GM23338 (cell line): ENCODE data around the gene CAST. TPM values are rescaled to one million over a fixed set of nuclear protein-coding genes. Genes with fewer than 3 reads are reported as not detected.

ENCODE experiments used
- ATAC-seq: fragments of 200-7000 bp; cut with Tn5 transposase; 3 replicates; pipeline ENCODE4 v1.9.1; 2020
- DNase-seq: peaks from one replicate; pipeline ENCODE4 v3.0.0-alpha.2; 2015; ENCODE audit warnings: low spot score
- H2AFZ ChIP-seq: fragments of 200-600 bp; sonication (generic); 2 replicates; pipeline ENCODE4 v1.8.0; 2016; ENCODE audit warnings: antibody characterized with exemption, mild to moderate bottlenecking, moderate library complexity
- H3F3A ChIP-seq: fragments of 200-600 bp; sonication (generic); replicated peaks from 2 replicates; pipeline ENCODE4 v1.8.0; 2017; ENCODE audit warnings: antibody characterized with exemption, mixed run types, low read depth
- H3K27ac ChIP-seq: fragments of 200-600 bp; sonication (generic); 2 replicates; pipeline ENCODE4 v1.6.1; 2016; ENCODE audit warnings: low read depth
- H3K27me3 ChIP-seq: fragments of 200-600 bp; sonication (generic); 2 replicates; pipeline ENCODE4 v1.8.0; 2016; ENCODE audit warnings: mild to moderate bottlenecking, mixed run types, moderate library complexity; ENCODE audit not compliant: insufficient read depth
- H3K36me3 ChIP-seq: fragments of 200-600 bp; sonication (generic); 2 replicates; pipeline ENCODE4 v1.8.0; 2016; ENCODE audit warnings: mild to moderate bottlenecking; ENCODE audit not compliant: insufficient read depth
- H3K4me1 ChIP-seq: fragments of 200-600 bp; sonication (generic); 2 replicates; pipeline ENCODE4 v1.8.0; 2016; ENCODE audit warnings: mild to moderate bottlenecking, moderate library complexity; ENCODE audit not compliant: insufficient read depth
- H3K4me2 ChIP-seq: fragments of 200-600 bp; sonication (generic); 2 replicates; pipeline ENCODE4 v1.7.1; 2017; ENCODE audit warnings: mixed run types
- H3K4me3 ChIP-seq: fragments of 200-600 bp; sonication (generic); 2 replicates; pipeline ENCODE4 v1.6.1; 2016; ENCODE audit warnings: mixed run types
- H3K79me2 ChIP-seq: fragments of 200-600 bp; sonication (generic); replicated peaks from 2 replicates; pipeline ENCODE4 v1.8.0; 2017; ENCODE audit warnings: mild to moderate bottlenecking; ENCODE audit not compliant: insufficient read depth
- H3K9me2 ChIP-seq: fragments of 200-600 bp; sonication (generic); 2 replicates; pipeline ENCODE4 v1.8.0; 2017; ENCODE audit not compliant: insufficient read depth
- H4K20me1 ChIP-seq: fragments of 200-600 bp; sonication (generic); replicated peaks from 2 replicates; pipeline ENCODE4 v1.8.0; 2017; ENCODE audit warnings: mild to moderate bottlenecking; ENCODE audit not compliant: insufficient read depth
- H3K27ac Mint-ChIP-seq: 2 replicates; pipeline ENCODE4 v1.8.0; 2020; ENCODE audit warnings: inconsistent platforms, mild to moderate bottlenecking, moderate library complexity, mixed read lengths
- H3K27me3 Mint-ChIP-seq: 3 replicates; pipeline ENCODE4 v1.8.0; 2022; ENCODE audit warnings: low read depth, mild to moderate bottlenecking, moderate library complexity, mixed read lengths, inconsistent platforms; ENCODE audit not compliant: insufficient read depth, poor library complexity
- H3K36me3 Mint-ChIP-seq: 3 replicates; pipeline ENCODE4 v1.8.0; 2021; ENCODE audit warnings: low read depth, mild to moderate bottlenecking, inconsistent platforms, moderate library complexity, mixed read lengths
- H3K4me1 Mint-ChIP-seq: 3 replicates; pipeline ENCODE4 v1.8.0; 2020; ENCODE audit warnings: mild to moderate bottlenecking, inconsistent platforms, mixed read lengths
- H3K4me3 Mint-ChIP-seq: 3 replicates; pipeline ENCODE4 v1.8.0; 2021; ENCODE audit warnings: moderate library complexity, mild to moderate bottlenecking, inconsistent platforms, mixed read lengths
- H3K9me3 Mint-ChIP-seq: 3 replicates; pipeline ENCODE4 v1.8.0; 2020; ENCODE audit warnings: moderate library complexity, mild to moderate bottlenecking, inconsistent platforms, mixed read lengths
- CREB1 ChIP-seq: fragments of 250-450 bp; sonication (Bioruptor Pico); IDR thresholded peaks from 2 replicates; pipeline ENCODE4 v1.5.0; 2020; ENCODE audit warnings: low read depth, mild to moderate bottlenecking, moderate library complexity
- EZH2 ChIP-seq: fragments of 200-600 bp; sonication (generic); IDR thresholded peaks from one replicate; pipeline ENCODE4 v1.8.0; 2017; ENCODE audit warnings: antibody characterized with exemption, mild to moderate bottlenecking, low read depth; ENCODE audit not compliant: unreplicated experiment
- EZH2phosphoT487 ChIP-seq: fragments of 200-600 bp; sonication (generic); IDR thresholded peaks from one replicate; pipeline ENCODE4 v1.8.1; 2018; ENCODE audit warnings: antibody characterized with exemption; ENCODE audit not compliant: unreplicated experiment
- JUNB ChIP-seq: IDR thresholded peaks from one replicate; pipeline ENCODE4 v1.6.1; 2016; ENCODE audit warnings: antibody characterized with exemption; ENCODE audit not compliant: unreplicated experiment
- NANOG ChIP-seq: IDR thresholded peaks from 2 replicates; pipeline ENCODE4 v1.6.1; 2016; ENCODE audit warnings: antibody characterized with exemption, borderline replicate concordance
- POLR2AphosphoS5 ChIP-seq: IDR thresholded peaks from 2 replicates; pipeline ENCODE4 v1.6.1; 2016; ENCODE audit warnings: antibody characterized with exemption, low read depth
- STAT1 ChIP-seq: IDR thresholded peaks from one replicate; pipeline ENCODE4 v1.6.1; 2016; ENCODE audit warnings: antibody characterized with exemption; ENCODE audit not compliant: unreplicated experiment
- ZNF114 ChIP-seq: fragments of 250-450 bp; sonication (Bioruptor Pico); IDR thresholded peaks from 2 replicates; pipeline ENCODE4 v1.5.0; 2020; ENCODE audit warnings: mild to moderate bottlenecking, moderate library complexity
- polyA plus RNA-seq: library from polyadenylated mRNA; unstranded; fragments of >200 nt; fragmentation: Nextera tagmentation; extraction: Ambion mirVana; gene quantifications from 2 replicates; pipeline ENCODE4 v1.2.1, GENCODE V29; 2016
- total RNA-seq: library from RNA; depleted of rRNA; stranded (reverse); fragments of >200 nt; shearing (Covaris generic); gene quantifications from 2 replicates; pipeline ENCODE4 v1.2.3, GENCODE V29; 2014
- TF ChIP-seq, protein P1 (sequence below), 2 experiments: fragments of 200-600 bp in 1 of 2; sonication (generic) in 1 of 2; conservative IDR thresholded peaks; 2 replicates each; pipeline versions ENCODE4 v1.5.1 to v1.6.1; 2016 to 2017; ENCODE audit warnings: antibody characterized with exemption in 2 of 2, low read depth in 2 of 2, mild to moderate bottlenecking in 2 of 2, moderate library complexity in 1 of 2
- TF ChIP-seq, protein P2 (sequence below): IDR thresholded peaks from one replicate; pipeline ENCODE4 v1.6.1; 2018; ENCODE audit warnings: antibody characterized with exemption; ENCODE audit not compliant: unreplicated experiment
- TF ChIP-seq, protein P3 (sequence below): IDR thresholded peaks from 2 replicates; pipeline ENCODE4 v1.6.1; 2016; ENCODE audit warnings: antibody characterized with exemption

CAST gene
- total and polyA plus RNA-seq, 2 experiments from 2014 or later = 37.9 to 57.7 TPM

GRCh38 chr5:96642281-96642640, 19.9 kb upstream of the CAST start (continued):
- TF ChIP-seq, protein P1, sequence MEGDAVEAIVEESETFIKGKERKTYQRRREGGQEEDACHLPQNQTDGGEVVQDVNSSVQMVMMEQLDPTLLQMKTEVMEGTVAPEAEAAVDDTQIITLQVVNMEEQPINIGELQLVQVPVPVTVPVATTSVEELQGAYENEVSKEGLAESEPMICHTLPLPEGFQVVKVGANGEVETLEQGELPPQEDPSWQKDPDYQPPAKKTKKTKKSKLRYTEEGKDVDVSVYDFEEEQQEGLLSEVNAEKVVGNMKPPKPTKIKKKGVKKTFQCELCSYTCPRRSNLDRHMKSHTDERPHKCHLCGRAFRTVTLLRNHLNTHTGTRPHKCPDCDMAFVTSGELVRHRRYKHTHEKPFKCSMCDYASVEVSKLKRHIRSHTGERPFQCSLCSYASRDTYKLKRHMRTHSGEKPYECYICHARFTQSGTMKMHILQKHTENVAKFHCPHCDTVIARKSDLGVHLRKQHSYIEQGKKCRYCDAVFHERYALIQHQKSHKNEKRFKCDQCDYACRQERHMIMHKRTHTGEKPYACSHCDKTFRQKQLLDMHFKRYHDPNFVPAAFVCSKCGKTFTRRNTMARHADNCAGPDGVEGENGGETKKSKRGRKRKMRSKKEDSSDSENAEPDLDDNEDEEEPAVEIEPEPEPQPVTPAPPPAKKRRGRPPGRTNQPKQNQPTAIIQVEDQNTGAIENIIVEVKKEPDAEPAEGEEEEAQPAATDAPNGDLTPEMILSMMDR (conservative IDR thresholded peaks at IDR 0.05; ENCODE audit: low read depth in 2 of 2) = no peak
- TF ChIP-seq, protein P2, sequence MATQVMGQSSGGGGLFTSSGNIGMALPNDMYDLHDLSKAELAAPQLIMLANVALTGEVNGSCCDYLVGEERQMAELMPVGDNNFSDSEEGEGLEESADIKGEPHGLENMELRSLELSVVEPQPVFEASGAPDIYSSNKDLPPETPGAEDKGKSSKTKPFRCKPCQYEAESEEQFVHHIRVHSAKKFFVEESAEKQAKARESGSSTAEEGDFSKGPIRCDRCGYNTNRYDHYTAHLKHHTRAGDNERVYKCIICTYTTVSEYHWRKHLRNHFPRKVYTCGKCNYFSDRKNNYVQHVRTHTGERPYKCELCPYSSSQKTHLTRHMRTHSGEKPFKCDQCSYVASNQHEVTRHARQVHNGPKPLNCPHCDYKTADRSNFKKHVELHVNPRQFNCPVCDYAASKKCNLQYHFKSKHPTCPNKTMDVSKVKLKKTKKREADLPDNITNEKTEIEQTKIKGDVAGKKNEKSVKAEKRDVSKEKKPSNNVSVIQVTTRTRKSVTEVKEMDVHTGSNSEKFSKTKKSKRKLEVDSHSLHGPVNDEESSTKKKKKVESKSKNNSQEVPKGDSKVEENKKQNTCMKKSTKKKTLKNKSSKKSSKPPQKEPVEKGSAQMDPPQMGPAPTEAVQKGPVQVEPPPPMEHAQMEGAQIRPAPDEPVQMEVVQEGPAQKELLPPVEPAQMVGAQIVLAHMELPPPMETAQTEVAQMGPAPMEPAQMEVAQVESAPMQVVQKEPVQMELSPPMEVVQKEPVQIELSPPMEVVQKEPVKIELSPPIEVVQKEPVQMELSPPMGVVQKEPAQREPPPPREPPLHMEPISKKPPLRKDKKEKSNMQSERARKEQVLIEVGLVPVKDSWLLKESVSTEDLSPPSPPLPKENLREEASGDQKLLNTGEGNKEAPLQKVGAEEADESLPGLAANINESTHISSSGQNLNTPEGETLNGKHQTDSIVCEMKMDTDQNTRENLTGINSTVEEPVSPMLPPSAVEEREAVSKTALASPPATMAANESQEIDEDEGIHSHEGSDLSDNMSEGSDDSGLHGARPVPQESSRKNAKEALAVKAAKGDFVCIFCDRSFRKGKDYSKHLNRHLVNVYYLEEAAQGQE = no peak

DNA sequence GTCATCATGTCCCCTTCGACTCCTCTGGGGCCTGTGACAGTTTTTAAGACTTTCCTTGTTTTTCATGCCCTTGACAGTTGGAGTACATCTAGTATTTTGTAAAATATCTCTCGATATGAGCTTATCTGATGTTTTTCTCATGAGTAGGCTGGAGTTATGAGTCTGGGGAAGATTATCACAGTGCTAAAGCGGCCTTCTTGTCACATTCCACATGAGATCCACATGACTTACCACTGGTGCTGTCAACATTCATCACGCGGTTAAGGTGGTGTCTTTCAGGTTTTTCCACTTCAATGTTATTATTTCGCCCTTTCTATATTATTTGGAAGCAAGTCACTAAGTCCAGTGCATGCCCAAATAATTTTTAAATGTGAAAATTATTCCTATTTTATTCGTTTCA, 17.1 kb upstream of the CAST start:
- Histone ChIP-seq H3K36me3 (no peaks in the 10 kb centered on the region), H3K9me2 (no peaks in the 10 kb centered on the region), H4K20me1 (no peaks in the 10 kb centered on the region), H3K79me2 (no peaks in the 10 kb centered on the region), H3K4me3 (no peak overlapping the region), H3K4me1 (no peaks in the 10 kb centered on the region), H3F3A (no peaks in the 10 kb centered on the region), H3K27ac (no peak overlapping the region), H3K4me2 (no peak overlapping the region), H3K27me3 (no peaks in the 10 kb centered on the region), H2AFZ (no peak overlapping the region)
- DNase-seq (no peak), ATAC-seq (no peak)
- Mint-ChIP-seq H3K4me1 (no peaks in the 10 kb centered on the region), H3K27me3 (peaks cover 2% of the 10 kb centered on the region), H3K9me3 (no peaks in the 10 kb centered on the region), H3K4me3 (no peak overlapping the region), H3K36me3 (no peaks in the 10 kb centered on the region), H3K27ac (no peak overlapping the region)
- no peak for TF ChIP-seq STAT1

DNA sequence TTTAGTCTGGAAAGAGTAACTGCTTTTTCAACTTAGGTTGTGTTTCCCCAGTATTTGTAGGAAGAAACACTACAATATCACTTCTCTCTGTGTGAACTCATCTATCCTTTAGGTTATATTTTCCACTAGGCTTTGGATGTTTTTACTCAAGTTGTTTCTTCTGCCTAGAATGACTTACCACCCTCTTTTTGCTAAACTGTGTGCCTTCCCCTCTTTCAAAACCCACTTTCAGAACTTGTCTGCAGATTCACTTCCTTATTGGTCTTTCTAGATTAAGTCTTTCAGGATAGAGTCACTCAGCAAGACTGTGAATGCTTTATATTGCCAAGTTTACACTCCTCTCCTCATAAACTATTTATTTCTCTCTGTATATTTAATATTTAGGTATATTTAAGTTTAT, 14.2 kb upstream of the CAST start:
- Histone ChIP-seq H2AFZ (no peak overlapping the region), H3K4me3 (no peak overlapping the region), H4K20me1 (no peaks in the 10 kb centered on the region), H3K4me1 (peaks cover 3% of the 10 kb centered on the region; the same call in 1 of the 2 replicates), H3K36me3 (no peaks in the 10 kb centered on the region), H3K4me2 (no peak overlapping the region), H3K79me2 (no peaks in the 10 kb centered on the region), H3F3A (no peaks in the 10 kb centered on the region), H3K9me2 (no peaks in the 10 kb centered on the region), H3K27me3 (no peaks in the 10 kb centered on the region), H3K27ac (no peak overlapping the region)
- no peak for DNase-seq
- Mint-ChIP-seq H3K27ac (no peak overlapping the region), H3K4me1 (peaks cover 15% of the 10 kb centered on the region), H3K27me3 (peaks cover 4% of the 10 kb centered on the region), H3K4me3 (no peak overlapping the region), H3K36me3 (no peaks in the 10 kb centered on the region), H3K9me3 (no peaks in the 10 kb centered on the region)
- no peak for ATAC-seq
- TF ChIP-seq JUNB = no peak
- TF ChIP-seq, protein P3, sequence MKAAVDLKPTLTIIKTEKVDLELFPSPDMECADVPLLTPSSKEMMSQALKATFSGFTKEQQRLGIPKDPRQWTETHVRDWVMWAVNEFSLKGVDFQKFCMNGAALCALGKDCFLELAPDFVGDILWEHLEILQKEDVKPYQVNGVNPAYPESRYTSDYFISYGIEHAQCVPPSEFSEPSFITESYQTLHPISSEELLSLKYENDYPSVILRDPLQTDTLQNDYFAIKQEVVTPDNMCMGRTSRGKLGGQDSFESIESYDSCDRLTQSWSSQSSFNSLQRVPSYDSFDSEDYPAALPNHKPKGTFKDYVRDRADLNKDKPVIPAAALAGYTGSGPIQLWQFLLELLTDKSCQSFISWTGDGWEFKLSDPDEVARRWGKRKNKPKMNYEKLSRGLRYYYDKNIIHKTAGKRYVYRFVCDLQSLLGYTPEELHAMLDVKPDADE = no peak
- TF ChIP-seq CREB1 (CRISPR knock-in tag) = no peak
- TF ChIP-seq, protein P2 = no peak
- TF ChIP-seq ZNF114 (CRISPR knock-in tag) = no peak
- TF ChIP-seq EZH2phosphoT487 = no peak
- no peak for TF ChIP-seq STAT1
- TF ChIP-seq, protein P1 (conservative IDR thresholded peaks at IDR 0.05; ENCODE audit: low read depth in 2 of 2) = no peak
- no peak for TF ChIP-seq EZH2
- no peak for TF ChIP-seq NANOG
- TF ChIP-seq POLR2AphosphoS5 = no peak
